Activated CD8-positive, alpha-beta T cell treated with anti-CD3 and anti-CD28 coated beads for 36 hours (primary cell): Measurements from ENCODE around the gene TAF1. TPM values are rescaled to one million over a fixed set of nuclear protein-coding genes. Genes with fewer than 3 reads are reported as not detected.
A peak's percentile ranks its signal among the peaks of the same experiment; 100 is the strongest.
"Not testable (repeated sequence)": the region's sequence is repeated elsewhere in the genome, so short reads cannot be mapped to it uniquely, and the experiment has no call there.

Source experiments
- ATAC-seq: fragments of 200-7000 bp; cut with Tn5 transposase; one replicate; pipeline ENCODE4 v1.10.0; 2021; ENCODE audit warnings: mild to moderate bottlenecking, moderate library complexity
- CTCF ChIA-PET: fragments of 350-600 bp; sonication (Branson Sonifier 250); formaldehyde crosslinking; loops from one replicate; lab custom pipeline; 2021; ENCODE audit warnings: antibody characterized with exemption; lab: Charles Lee
- POLR2A ChIA-PET: fragments of 350-600 bp; sonication (Branson Sonifier 250); formaldehyde crosslinking; loops from one replicate; lab custom pipeline; 2021; ENCODE audit warnings: antibody characterized with exemption; lab: Charles Lee
- DNase-seq: peaks from one replicate; pipeline ENCODE4 v3.0.0-alpha.2; 2020
- H3K27ac Mint-ChIP-seq: one replicate; pipeline ENCODE4 v1.8.0; 2021; ENCODE audit warnings: mild to moderate bottlenecking, mixed read lengths
- H3K27me3 Mint-ChIP-seq: one replicate; pipeline ENCODE4 v1.8.0; 2021; ENCODE audit warnings: mixed read lengths
- H3K36me3 Mint-ChIP-seq: one replicate; pipeline ENCODE4 v1.8.0; 2021; ENCODE audit warnings: low read depth, mixed read lengths
- H3K4me1 Mint-ChIP-seq: one replicate; pipeline ENCODE4 v1.8.0; 2021; ENCODE audit warnings: low read depth, mixed read lengths
- H3K4me3 Mint-ChIP-seq: one replicate; pipeline ENCODE4 v1.8.0; 2021; ENCODE audit warnings: mild to moderate bottlenecking, moderate library complexity, mixed read lengths
- H3K9me3 Mint-ChIP-seq: one replicate; pipeline ENCODE4 v1.8.0; 2021; ENCODE audit warnings: mixed read lengths
- CTCF ChIP-seq: fragments of 200-600 bp; IDR thresholded peaks from one replicate; pipeline ENCODE4 v1.8.0; 2022; ENCODE audit warnings: antibody characterized with exemption, mild to moderate bottlenecking
- intact Hi-C: fragments of 100-400 bp; cut with micrococcal nuclease; formaldehyde crosslinking; loops from one replicate; pipeline ENCODE4 v1.10.0; 2022
- total RNA-seq, 2 experiments: library from RNA; stranded (reverse); gene quantifications; one replicate each; pipeline ENCODE4 v1.2.3, GENCODE V29; 2021

Gene TAF1
- total RNA-seq, 2 experiments from 2014 or later: 26.8 to 30.9 TPM

DNA sequence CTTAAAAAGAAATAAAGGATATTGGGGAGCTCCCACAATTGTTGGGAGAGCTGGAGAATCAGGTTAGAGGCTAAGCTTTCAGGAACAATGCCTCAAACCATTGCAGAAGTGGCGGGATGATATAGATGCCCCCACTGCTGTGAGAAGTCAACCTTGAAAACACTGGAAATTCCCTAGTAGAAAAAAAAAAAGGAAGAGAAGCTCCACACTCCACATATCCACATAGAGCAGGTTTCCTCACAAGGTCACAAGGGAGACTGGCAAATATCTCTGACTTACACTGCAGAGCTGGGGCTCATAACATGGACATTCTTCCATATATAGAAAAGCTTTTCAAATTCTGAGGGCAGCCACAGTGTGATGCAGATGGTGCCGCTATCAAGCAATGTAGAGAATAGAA is 144.0 kb downstream of the TAF1 start:
- POLR2A ChIA-PET: interaction anchor here (1.0 kb wide), 1 partner anchor 33 kb away, joined by 3 read pairs; no protein-coding TSS in a partner anchor
- H3K4me3 Mint-ChIP-seq: no peak overlapping the region
- CTCF ChIA-PET: no interaction called here

GRCh38 chrX:71513731-71514130 is 147.6 kb downstream of the TAF1 start:
- H3K9me3 Mint-ChIP-seq, H3K27ac Mint-ChIP-seq, CTCF ChIA-PET, intact Hi-C loops, ATAC-seq, H3K4me3 Mint-ChIP-seq, H3K36me3 Mint-ChIP-seq, H3K27me3 Mint-ChIP-seq, DNase-seq: not testable (repeated sequence)
- POLR2A ChIA-PET: interaction anchor here (1.1 kb wide), 1 partner anchor 24 kb away, joined by 3 read pairs; no protein-coding TSS in a partner anchor
- peaks cover 27% of the 10 kb centered on the region for H3K4me1 Mint-ChIP-seq

More for the DNA sequence above, 144.0 kb downstream of the TAF1 start:
- intact Hi-C loops: no loop called here
- H3K4me1 Mint-ChIP-seq: peaks cover 21% of the 10 kb centered on the region
- ATAC-seq (no peak), DNase-seq (no peak)
- no peaks in the 10 kb centered on the region for H3K9me3 Mint-ChIP-seq
- H3K36me3 Mint-ChIP-seq: no peaks in the 10 kb centered on the region
- H3K27me3 Mint-ChIP-seq: no peaks in the 10 kb centered on the region
- no peak overlapping the region for H3K27ac Mint-ChIP-seq
- no peak for TF ChIP-seq CTCF

DNA sequence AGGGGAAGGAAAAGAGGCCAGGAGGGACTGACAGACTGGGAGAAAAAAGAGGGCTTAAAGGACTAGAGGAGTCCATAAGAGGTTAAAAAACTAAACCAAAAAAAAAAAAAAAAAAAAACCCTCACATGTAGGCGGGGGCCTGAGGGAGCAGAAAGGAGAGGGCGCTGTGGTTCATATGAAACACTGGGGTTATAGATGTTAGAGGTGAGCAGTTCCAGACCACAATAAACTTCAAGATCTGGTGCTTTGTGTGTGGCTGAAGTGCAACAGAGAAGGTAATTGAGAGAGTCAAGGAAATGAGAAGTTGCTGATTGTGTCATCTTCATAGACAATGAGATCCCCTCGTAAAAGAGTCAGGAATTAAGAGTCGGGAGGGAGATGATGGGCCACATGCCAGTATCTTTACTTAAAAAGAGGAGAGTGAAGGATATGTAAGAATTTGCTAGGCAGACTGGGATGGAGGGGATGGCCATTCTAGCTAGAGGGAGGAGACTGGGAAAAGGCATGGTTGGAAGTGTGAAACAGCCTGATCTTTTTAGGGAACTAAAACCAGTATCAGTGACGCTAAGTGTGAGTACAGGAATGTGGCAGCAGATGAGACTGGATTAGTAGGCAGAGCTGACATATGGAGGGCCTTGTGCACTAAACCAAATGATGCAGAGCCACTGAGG is 148.3 kb downstream of the TAF1 start:
- no peaks in the 10 kb centered on the region for H3K27me3 Mint-ChIP-seq
- H3K9me3 Mint-ChIP-seq: no peaks in the 10 kb centered on the region
- ATAC-seq (peak; percentile 99), DNase-seq (peak; percentile 64)
- CTCF ChIA-PET: interaction anchor here (0.6 to 0.9 kb wide), 2 partner anchors 17 to 35 kb away, joined by 4 read pairs; no protein-coding TSS in a partner anchor
- no peak for TF ChIP-seq CTCF
- POLR2A ChIA-PET: interaction anchor here (0.8 to 2.5 kb wide), 5 partner anchors 17 to 50 kb away, joined by 4 to 11 read pairs (median 6); partner anchors contain the start of gene OGT
- peaks cover 27% of the 10 kb centered on the region for H3K4me1 Mint-ChIP-seq
- no peaks in the 10 kb centered on the region for H3K36me3 Mint-ChIP-seq
- intact Hi-C loops: no loop called here
- H3K4me3 Mint-ChIP-seq: peak overlapping the region; percentile 39
- H3K27ac Mint-ChIP-seq: peak overlapping the region; percentile 66

DNA sequence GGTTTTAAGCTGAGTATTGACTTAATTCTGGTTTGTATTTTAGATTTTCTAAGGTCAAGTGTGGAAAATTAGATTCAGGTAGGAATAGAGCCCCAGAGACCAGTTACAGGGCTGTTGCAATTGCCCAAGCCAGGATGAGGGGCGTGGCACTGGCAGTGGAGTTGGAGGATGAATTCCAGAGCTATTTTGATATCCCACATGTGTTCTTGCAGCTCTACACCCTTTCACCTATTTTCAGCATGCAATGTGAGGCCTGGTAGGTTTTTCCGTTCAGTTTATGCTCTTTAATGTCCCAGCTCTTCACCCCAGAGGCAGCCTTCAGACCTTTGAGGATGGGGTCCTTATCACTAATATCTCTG is 148.9 kb downstream of the TAF1 start:
- Mint-ChIP-seq H3K27me3 (no peaks in the 10 kb centered on the region), H3K27ac (peak overlapping the region; percentile 66), H3K36me3 (no peaks in the 10 kb centered on the region), H3K9me3 (no peaks in the 10 kb centered on the region), H3K4me1 (peaks cover 27% of the 10 kb centered on the region), H3K4me3 (no peak overlapping the region)
- ATAC-seq (no peak), DNase-seq (no peak)
- TF ChIP-seq CTCF: no peak
- ChIA-PET POLR2A (interaction anchor here (0.8 to 2.5 kb wide), 5 partner anchors 16 to 50 kb away, joined by 4 to 11 read pairs (median 6); partner anchors contain the start of gene OGT), CTCF (interaction anchor here (0.6 to 0.9 kb wide), 2 partner anchors 16 to 35 kb away, joined by 4 read pairs; no protein-coding TSS in a partner anchor)
- intact Hi-C loops: no loop called here

Other genes starting within 250 kb of the TAF1 start
- 10 to 100 TPM; 49.2 to 52.0 TPM for gene MED12, start 247.8 kb upstream of the TAF1 start, total RNA-seq
- under 1 TPM; 0.54 to 0.63 TPM for gene NLGN3, start 221.5 kb upstream of the TAF1 start, total RNA-seq
- not detected for gene GJB1, start 143.1 kb upstream of the TAF1 start, total RNA-seq
- gene ZMYM3, start 112.2 kb upstream of the TAF1 start, total RNA-seq: 10 to 100 TPM; 25.8 to 27.5 TPM
- 100 to 1,000 TPM; 461 to 487 TPM for gene NONO, start 82.7 kb upstream of the TAF1 start, total RNA-seq
- 1 to 10 TPM; 5.3 to 6.7 TPM for gene ITGB1BP2, start 64.6 kb upstream of the TAF1 start, total RNA-seq
- 100 to 1,000 TPM; 354 to 358 TPM for gene OGT, start 166.7 kb downstream of the TAF1 start, total RNA-seq
- gene GCNA, start 212.1 kb downstream of the TAF1 start, total RNA-seq: 1 to 10 TPM; 3.5 to 5.1 TPM